NCI-H82 treated with DMSO at 0.1 percent for 48 hours (cell line): ENCODE results near the gene ACOT7.
"Not testable (repeated sequence)": the region's sequence is repeated elsewhere in the genome, so short reads cannot be mapped to it uniquely, and the experiment has no call there.

ENCODE experiments used
- DNase-seq: peaks from one replicate; lab custom pipeline; 2025; ENCODE audit not compliant: unreplicated experiment; lab: John Stamatoyannopoulos, UW

ACOT7 gene

DNA sequence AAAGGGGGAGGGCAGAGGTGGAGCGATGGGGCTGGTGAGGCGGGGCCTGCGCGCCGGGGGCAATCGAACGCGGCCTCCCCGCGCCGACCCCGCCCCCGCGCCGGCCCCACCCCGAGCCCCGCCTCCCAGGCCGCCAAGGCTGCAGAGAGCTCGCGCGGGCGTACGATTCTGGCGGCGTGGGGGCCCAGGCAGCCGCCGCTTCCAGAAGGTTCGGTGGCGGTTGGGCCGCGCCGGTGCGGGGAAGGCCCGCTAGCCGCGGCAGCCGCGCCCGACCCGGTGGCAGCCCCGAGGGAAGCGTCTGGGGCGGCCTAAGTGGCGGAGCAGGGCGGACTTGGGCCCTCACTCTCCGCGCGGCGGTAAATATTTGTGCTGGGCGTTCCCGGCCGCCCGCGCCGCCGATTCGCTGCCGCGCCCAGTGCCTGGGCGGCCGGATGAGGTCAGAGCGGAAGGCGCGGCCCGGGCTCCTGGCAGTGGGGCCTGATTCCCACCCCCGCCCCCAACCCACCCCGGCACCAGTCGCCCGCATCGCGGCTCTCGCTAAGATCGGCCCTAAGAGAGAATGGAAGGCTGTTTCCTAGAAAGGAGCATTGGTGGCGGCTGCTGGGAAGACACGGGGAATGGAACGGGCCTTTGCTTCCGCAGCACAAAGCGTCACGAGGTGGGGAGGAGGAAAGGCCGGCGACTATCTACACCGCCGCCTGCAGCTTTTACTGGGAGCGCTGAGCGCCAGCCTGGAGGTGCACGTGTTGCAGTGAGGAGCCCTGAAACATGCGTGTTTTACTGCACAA is at the start of gene ACOT7:
Gene ACOT7 (minus strand): TSS at position 368 of the 788 bp plus-strand sequence. CDS start 368 bp downstream, outside the sequence.
- peak; percentile 88 for DNase-seq

DNA sequence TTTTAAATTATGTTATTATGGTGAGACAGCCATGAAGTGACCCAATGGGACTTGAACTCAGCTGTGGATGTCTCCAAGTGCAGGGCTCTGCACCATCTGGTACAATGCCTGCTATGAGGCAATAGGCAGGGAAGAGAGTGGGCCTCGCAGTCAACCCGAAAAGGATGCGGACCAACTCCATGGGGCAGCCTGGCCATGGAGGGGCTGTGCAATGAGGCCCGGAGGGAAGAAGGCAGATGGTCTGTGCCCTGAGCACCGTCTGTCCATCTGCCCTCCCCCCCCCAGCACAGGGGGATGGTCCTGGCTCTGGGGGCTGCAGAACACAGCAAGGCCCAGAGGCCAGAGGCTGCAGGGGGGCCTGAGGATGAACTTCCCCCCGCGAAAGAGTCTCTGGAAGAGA is 48.0 kb upstream of the ACOT7 start:
- DNase-seq: no peak

GRCh38 chr1:6440198-6441126 is 46.9 kb upstream of the ACOT7 start:
- DNase-seq: no peak

- peak; percentile 80 for DNase-seq
Observed at GRCh38 chr1:6438047-6438525, 44.5 kb upstream of the ACOT7 start.

DNA sequence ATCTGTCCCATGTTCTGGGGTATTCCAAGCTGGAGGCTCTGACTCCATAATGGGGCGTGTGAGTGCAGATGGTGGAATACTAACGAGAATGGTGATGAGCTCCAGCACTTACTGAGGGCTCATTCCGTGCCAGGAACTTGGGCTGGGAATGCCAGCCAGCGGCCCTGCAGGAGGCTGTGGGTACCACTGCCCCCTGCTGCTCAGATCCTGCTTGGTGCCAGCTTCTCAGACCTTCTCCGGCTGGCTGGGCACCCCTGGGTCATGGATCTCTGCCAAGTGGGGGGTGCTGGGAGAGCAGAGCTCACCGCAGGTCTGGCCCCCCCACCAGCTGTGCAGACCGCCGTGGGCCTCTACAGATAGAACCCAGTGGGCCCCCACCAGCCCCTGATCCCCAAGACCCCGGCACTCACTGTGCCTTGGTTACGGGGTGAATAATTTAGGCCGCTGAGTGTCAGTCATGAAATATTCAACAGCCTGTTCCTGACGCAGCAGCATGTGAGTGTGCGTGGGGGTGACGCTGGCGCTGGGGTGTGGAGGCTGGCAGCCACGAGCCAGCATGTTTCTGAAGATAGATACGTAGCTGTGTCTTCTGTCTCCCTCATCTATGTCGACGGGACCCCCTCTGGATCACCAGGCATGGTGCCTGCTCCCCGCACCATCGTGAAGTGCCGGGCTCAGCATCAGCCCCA is 43.6 kb upstream of the ACOT7 start:
- not testable (repeated sequence) for DNase-seq

DNA sequence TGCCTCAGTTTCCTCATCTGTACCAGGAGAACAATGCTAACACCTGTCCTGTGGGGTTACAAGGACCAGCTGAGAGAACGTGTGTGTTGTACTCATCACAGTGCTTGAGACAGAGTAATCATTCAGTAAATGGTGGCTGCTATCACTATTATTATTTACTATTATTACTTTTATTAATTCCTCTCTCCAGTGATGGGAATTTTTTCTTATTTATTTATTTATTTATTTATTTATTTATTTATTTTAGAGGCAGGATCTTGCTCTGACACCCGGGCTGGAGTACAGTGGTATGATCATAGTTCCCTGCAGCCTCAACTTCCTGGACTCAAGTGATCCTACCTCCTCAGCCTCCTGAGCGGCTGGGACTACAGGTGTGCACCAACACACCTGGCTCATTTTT is 42.7 kb upstream of the ACOT7 start:
- not testable (repeated sequence) for DNase-seq

DNA sequence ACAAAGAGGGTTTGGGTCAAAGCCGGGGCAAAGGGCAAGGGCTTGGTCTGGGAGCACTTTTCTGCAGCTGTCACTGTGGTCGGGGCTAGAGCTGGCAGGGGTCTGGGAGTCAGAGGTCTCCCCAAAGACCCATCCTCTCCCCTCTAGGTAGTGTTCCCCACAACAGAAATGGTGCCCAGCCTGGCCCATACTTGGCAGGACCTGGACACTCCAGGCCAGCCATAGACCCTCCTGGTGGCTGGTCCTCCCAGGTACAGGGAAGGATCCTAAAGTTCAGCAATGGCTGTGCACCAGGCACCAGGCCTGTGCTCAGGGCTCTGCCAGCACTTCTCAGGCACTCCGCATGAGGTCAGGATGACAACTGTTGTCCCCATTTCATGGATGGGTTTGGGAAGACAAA is 42.0 kb upstream of the ACOT7 start:
- DNase-seq: no peak

GRCh38 chr1:6435129-6435528 is 41.6 kb upstream of the ACOT7 start:
- no peak for DNase-seq

- DNase-seq: no peak
Observed at GRCh38 chr1:6434186-6434585, 40.6 kb upstream of the ACOT7 start.

DNA sequence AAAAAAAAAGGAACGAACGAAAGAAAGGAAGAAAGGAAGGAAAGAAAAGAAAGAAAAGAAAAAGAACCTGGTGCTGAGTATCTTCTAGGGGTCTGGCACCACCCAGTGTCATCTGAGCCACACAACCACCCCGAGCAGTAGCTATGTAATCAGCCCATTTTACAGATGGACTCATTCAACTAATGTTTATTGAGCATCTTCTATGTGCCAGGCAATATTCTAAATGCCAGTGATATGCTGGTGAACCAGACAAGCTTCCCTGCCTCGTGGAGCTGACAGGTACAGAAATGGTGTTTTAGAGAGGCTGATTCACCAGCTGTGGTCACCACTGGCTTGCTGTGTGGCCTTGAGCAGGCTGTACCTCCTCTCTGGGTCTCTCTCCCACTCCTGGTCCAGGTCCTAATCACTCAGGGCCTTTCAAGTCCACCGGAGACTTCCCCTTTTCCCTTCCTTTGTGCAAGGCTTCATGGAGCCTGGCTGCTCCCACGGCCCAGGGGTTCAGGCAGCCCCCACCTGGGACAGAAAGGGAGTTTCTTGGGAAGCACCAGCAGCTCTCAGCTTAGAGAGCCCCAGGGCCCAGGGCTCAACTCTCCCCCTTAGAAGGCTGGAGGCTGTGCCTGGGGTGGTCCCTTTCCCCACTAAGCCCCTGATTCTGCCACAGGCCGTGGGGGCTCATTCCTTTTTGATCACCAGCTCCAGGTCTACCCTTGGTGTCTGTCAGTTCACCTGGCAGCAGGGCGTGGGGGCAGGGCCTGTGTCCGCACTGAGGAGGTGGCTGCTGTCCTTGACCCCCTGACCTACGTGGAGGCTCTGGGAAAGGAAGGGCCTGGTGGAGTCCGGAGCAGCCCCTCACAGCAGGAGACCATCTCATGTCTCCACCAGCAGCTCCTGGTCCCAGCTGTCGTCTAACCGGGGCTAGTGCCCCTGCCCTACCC is 38.3 kb upstream of the ACOT7 start:
- DNase-seq: not testable (repeated sequence)

DNA sequence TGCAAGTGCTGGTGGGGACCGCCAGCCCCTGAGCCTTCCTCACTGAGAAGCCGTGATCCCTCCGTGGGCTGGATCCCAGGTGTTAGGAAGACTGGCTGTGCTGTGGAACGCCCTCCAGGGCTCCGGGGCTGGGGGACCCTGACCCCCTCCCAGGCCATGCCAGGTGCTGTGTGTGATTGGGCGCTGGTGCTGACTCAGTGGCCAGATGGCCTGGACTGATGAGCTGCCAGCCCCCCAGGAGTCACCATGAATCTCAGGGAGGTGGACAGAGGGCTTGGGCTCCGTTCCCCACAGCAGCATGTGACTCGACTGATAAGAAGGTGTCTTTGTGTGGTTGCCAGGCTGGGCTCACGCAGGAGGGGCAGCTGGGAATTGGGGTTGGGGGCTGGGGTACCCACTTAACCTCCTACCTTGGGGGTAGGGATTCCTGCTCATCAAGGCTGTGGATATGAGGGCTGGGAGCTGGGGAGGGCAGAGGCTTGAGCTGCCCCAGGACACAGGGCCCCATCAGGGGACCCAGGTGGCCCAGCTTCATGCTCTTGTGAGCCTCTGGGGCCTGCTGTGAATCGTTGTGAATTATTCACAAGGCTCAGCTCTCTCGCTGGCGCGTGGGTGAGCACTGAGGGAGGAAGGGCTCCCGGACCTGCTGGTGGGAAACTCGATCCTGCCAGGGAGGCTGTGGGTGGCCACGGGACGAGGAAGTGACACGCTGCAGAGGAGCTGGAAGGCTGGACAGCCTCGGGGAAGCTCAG is 36.3 kb upstream of the ACOT7 start:
- not testable (repeated sequence) for DNase-seq

- not testable (repeated sequence) for DNase-seq
Observed at GRCh38 chr1:6428453-6428852, 34.9 kb upstream of the ACOT7 start.

DNA sequence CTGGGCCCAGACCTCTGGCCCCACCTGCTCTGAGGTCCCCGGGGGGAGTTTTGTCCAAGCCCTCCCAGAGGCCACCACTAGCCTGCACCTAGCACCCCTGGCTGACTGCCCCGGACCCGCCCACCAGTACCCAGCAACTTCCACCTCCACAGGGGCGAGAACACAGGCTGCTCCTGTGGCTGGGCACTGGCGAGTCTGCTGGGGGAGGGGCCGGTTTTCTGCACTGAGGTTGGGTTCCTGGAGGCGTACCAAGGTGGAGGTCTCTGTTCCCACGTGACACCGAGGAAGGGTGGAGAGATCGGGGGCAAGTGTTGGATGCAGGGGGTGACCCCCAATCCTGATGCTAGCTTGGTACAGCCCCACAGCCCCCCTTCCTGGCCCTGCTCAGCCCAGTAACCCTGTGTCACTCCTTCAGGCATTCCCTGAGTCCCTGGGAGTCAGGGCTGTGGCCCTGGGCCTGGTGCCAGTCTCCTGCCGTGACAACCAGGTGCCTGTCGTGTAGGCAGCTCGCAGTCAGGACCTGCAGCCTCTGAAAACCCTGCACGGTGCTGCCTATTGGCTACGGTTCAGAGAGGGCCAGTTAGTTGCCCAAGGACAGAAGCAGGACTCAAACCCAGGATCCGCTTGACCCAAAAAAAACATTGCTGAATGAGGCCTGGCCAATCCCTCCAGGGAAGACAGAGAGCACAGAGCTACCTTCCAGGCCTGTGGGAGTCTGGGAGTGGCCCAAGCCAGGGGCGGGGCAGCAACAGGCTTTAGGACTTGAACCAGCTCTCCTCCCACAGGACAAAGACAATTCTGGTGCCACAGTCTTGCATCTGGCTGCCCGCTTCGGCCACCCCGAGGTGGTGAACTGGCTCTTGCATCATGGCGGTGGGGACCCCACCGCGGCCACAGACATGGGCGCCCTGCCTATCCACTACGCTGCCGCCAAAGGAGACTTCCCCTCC is 34.1 kb upstream of the ACOT7 start:
- DNase-seq: no peak

GRCh38 chr1:6426972-6427350 is 33.4 kb upstream of the ACOT7 start:
- DNase-seq: no peak

DNA sequence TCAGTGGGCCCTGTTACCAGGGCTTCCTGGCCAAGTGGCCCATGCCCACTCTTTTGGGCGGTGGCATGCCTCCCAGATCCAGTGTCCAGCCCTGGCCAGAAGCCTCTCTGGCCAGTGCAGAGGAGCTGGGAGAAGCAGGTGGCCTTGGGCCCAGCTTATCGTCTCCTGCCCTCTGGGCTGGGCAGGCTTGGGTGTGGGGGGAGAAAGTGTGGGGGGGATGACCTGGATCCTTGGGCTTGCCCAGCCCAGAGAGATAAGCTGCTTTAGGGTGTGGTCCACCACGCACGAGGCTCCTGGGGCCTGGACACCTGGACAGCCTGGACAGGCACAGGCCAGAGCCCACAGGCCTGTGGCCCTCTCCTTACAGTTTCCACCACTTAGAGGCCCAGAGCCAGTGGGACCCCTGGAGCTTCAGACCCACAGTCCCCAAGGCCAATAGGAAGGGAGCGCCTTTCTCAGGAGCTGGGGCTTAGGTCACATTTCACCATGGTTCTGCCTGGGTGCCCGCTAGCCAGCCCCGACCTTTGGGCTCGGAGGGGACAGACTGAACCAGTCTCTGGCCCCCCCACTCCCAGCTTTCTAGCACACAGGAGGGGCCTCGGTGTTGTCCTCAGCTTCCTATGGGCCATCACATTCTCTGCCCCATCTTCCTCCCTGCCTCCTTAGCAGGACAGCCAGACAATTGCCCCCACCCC is 32.9 kb upstream of the ACOT7 start:
- no peak for DNase-seq

DNA sequence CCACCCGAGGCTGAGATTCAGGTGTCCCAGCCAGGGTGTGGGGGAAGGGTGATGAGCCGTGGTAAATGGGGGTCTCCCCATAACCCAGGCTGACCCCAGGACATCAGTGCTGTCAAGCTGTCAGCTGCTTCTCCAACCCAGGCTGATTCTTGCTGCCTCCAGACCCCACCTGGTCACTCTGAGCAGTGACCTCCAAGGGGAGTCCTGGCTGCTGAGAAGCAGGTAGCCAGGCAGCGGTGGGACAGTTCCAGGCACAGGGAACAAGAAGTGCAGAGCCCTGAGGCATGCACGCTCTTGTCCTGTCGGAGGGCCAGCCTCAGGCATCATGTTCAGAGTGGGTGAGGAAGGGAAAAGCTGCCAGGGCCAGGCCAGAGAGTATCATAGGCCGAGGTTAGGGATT is 32.1 kb upstream of the ACOT7 start:
- no peak for DNase-seq
